HepG2 (cell line): ENCODE data around the gene ZKSCAN2. TPM values are rescaled to one million over a fixed set of nuclear protein-coding genes. Genes with fewer than 3 reads are reported as not detected.

Experiments
- ATAC-seq: fragments of 200-7000 bp; cut with Tn5 transposase; 3 replicates; pipeline ENCODE4 v1.9.1; 2020; ENCODE audit warnings: mild to moderate bottlenecking, moderate library complexity
- BruUV-seq: library from RNA; stranded (reverse); fragments of 400-500 nt; replicated peaks from 2 replicates; lab custom pipeline; 2021; lab: Mats Ljungman, UMichigan
- CTCF ChIA-PET: fragments of 300-600 bp; formaldehyde crosslinking; extraction: SDS; loops from one replicate; lab custom pipeline; 2021; ENCODE audit warnings: low total read pairs, inconsistent platforms, low intra/inter-chr PET ratio; lab: Yijun Ruan, JAX
- POLR2A ChIA-PET: fragments of 350-600 bp; sonication (Branson Sonifier 250); formaldehyde crosslinking; loops from one replicate; lab custom pipeline; 2020; ENCODE audit warnings: antibody characterized with exemption, inconsistent platforms; lab: Yijun Ruan, JAX
- DNase-seq: peaks from one replicate; pipeline ENCODE4 v3.0.0-alpha.2; 2015; ENCODE audit warnings: low spot score
- FAIRE-seq: peaks from 3 replicates; lab custom pipeline; 2011; peaks lifted over from hg19 to GRCh38; lab: Jason Lieb, UNC
- H2AFZ ChIP-seq: one replicate; pipeline ENCODE4 v1.6.1; 2011; ENCODE audit warnings: low read length, inconsistent platforms
- H3K27ac ChIP-seq: fragments of 300-600 bp; 3 replicates; pipeline ENCODE4 v1.8.0; 2011; ENCODE audit warnings: mixed run types, mild to moderate bottlenecking, mixed read lengths, low read length, inconsistent platforms; ENCODE audit not compliant: insufficient read depth; ENCODE audit errors: extremely low read length
- H3K27me3 ChIP-seq, 2 experiments: fragments of 200-600 bp in 1 of 2; 2 replicates in 1 of 2; 3 replicates in 1 of 2; pipeline versions ENCODE4 v1.6.0 to v1.8.0; 2011; ENCODE audit warnings: low read length in 2 of 2, mild to moderate bottlenecking in 2 of 2, moderate library complexity in 2 of 2, inconsistent platforms in 1 of 2; ENCODE audit not compliant: insufficient read depth in 2 of 2, control insufficient read depth in 1 of 2
- H3K36me3 ChIP-seq, 2 experiments: fragments of 200-600 bp in 1 of 2; replicated peaks in 1 of 2; 2 replicates in 1 of 2; 3 replicates in 1 of 2; pipeline versions ENCODE4 v1.5.1 to v1.8.0; 2011; ENCODE audit warnings: low read length in 2 of 2, inconsistent platforms in 1 of 2; ENCODE audit not compliant: insufficient read depth in 2 of 2, control insufficient read depth in 1 of 2
- H3K4me1 ChIP-seq: 2 replicates; pipeline ENCODE4 v1.5.1; 2012; ENCODE audit warnings: low read length, inconsistent platforms; ENCODE audit not compliant: insufficient read depth
- H3K4me2 ChIP-seq: 2 replicates; pipeline ENCODE4 v1.6.0; 2011; ENCODE audit warnings: low read depth, low read length, inconsistent platforms
- H3K4me3 ChIP-seq, 3 experiments: fragments of 200-600 bp in 1 of 3; sonication (generic), shearing (Covaris generic) in 1 of 3; replicated peaks in 1 of 3; 2 replicates each; pipeline ENCODE4 v1.5.1; 2011 to 2016; ENCODE audit warnings: low read length in 3 of 3, inconsistent platforms in 2 of 3, low read depth in 2 of 3, mild to moderate bottlenecking in 2 of 3, control low read depth in 1 of 3, mixed read lengths in 1 of 3; ENCODE audit not compliant: insufficient read depth in 1 of 3
- H3K79me2 ChIP-seq: one replicate; pipeline ENCODE4 v1.6.1; 2011; ENCODE audit warnings: low read length, inconsistent platforms; ENCODE audit not compliant: insufficient read depth
- H3K9ac ChIP-seq: 2 replicates; pipeline ENCODE4 v1.6.0; 2011; ENCODE audit warnings: mild to moderate bottlenecking, low read depth, low read length, inconsistent platforms; ENCODE audit not compliant: insufficient read depth
- H3K9me3 ChIP-seq: 2 replicates; pipeline ENCODE4 v1.5.1; 2012; ENCODE audit warnings: mild to moderate bottlenecking, low read length
- H4K20me1 ChIP-seq: 2 replicates; pipeline ENCODE4 v1.6.0; 2011; ENCODE audit warnings: inconsistent platforms, mild to moderate bottlenecking, low read length, moderate library complexity; ENCODE audit not compliant: insufficient read depth
- HDAC2 ChIP-seq: sonication (generic); formaldehyde crosslinking; IDR thresholded peaks from 2 replicates; pipeline ENCODE4 v1.4.0; 2020; ENCODE audit warnings: missing genetic modification reagents
- KDM1A ChIP-seq: IDR thresholded peaks from 2 replicates; pipeline ENCODE4 v1.6.1; 2016; ENCODE audit warnings: missing compliant biosample characterization
- MXI1 ChIP-seq: IDR thresholded peaks from 3 replicates; pipeline ENCODE4 v1.6.1; 2012; ENCODE audit warnings: low read depth, low read length, inconsistent platforms, borderline replicate concordance
- PLSCR1 ChIP-seq: sonication (generic); formaldehyde crosslinking; IDR thresholded peaks from 2 replicates; pipeline ENCODE4 v1.5.0; 2020; ENCODE audit warnings: missing genetic modification reagents, mild to moderate bottlenecking, borderline replicate concordance
- POLR2AphosphoS2 ChIP-seq: IDR thresholded peaks from 2 replicates; pipeline ENCODE4 v1.6.1; 2011; ENCODE audit warnings: low read depth, low read length, improper control_type of control experiment
- RBFOX2 ChIP-seq: fragments of 200-400 bp; formaldehyde crosslinking; IDR thresholded peaks from 2 replicates; pipeline ENCODE4 v1.6.1; 2017; ENCODE audit warnings: low read depth, mild to moderate bottlenecking, low read length
- SYNCRIP ChIP-seq: fragments of 200-400 bp; formaldehyde crosslinking; IDR thresholded peaks from 2 replicates; pipeline ENCODE4 v1.6.1; 2018; ENCODE audit warnings: mild to moderate bottlenecking, low read depth, low read length; ENCODE audit not compliant: insufficient read depth
- THYN1 ChIP-seq: sonication (generic); formaldehyde crosslinking; IDR thresholded peaks from 2 replicates; pipeline ENCODE4 v1.8.1; 2023; ENCODE audit warnings: low read depth, mild to moderate bottlenecking, moderate library complexity, missing genetic modification reagents, borderline replicate concordance
- XBP1 ChIP-seq: sonication (generic); formaldehyde crosslinking; IDR thresholded peaks from 2 replicates; pipeline ENCODE4 v1.5.0; 2020; ENCODE audit warnings: missing genetic modification reagents
- ZHX1 ChIP-seq: sonication (generic); formaldehyde crosslinking; IDR thresholded peaks from 2 replicates; pipeline ENCODE4 v1.8.1; 2022; ENCODE audit warnings: low read depth, mild to moderate bottlenecking, missing genetic modification reagents
- ZKSCAN1 ChIP-seq: fragments of 150-350 bp; IDR thresholded peaks from 2 replicates; pipeline ENCODE4 v1.6.1; 2014; ENCODE audit warnings: low read length
- ZMYM2 ChIP-seq: sonication (generic); formaldehyde crosslinking; IDR thresholded peaks from 2 replicates; pipeline ENCODE4 v1.8.0; 2022; ENCODE audit warnings: mild to moderate bottlenecking, missing genetic modification reagents
- ZNF3 ChIP-seq: IDR thresholded peaks from 2 replicates; pipeline ENCODE4 v1.7.0; 2017; ENCODE audit warnings: inconsistent platforms
- ZNF44 ChIP-seq: sonication (generic); formaldehyde crosslinking; IDR thresholded peaks from 2 replicates; pipeline ENCODE4 v1.5.1; 2020; ENCODE audit warnings: mild to moderate bottlenecking, missing genetic modification reagents
- ZNF446 ChIP-seq: sonication (generic); formaldehyde crosslinking; IDR thresholded peaks from 2 replicates; pipeline ENCODE4 v1.5.0; 2020; ENCODE audit warnings: mild to moderate bottlenecking, missing genetic modification reagents
- WGBS: methylation state at CpG from one replicate; pipeline ENCODE4 v1.1.6; 2017; ENCODE audit warnings: low lambda C conversion rate; 5-methylcytosine and 5-hydroxymethylcytosine counted together
- in situ Hi-C: cut with HindIII; loops from 2 replicates; pipeline ENCODE4 v1.10.0; 2017; ENCODE audit warnings: low pct_unique_long_range_greater_than_20kb; ENCODE audit not compliant: extremely low pct_ligation_motif_present
- intact Hi-C: fragments of 100-400 bp; cut with micrococcal nuclease; formaldehyde crosslinking; loops from one replicate; pipeline ENCODE4 v1.10.0; 2022; ENCODE audit not compliant: unreplicated experiment
- polyA plus RNA-seq, 8 experiments: library from polyadenylated mRNA; depleted of rRNA in 3 of 8; stranded (reverse) in 7 of 8; unstranded in 1 of 8; fragments of >200 nt; fragmentation: Illumina TruSeq in 4 of 8; extraction: Trizol in 4 of 8; gene quantifications; 2 replicates each; pipeline versions ENCODE4 v1.2.1 to v1.2.3, GENCODE V29; 2011 to 2016; ENCODE audit warnings: low read depth in 4 of 8, missing spikeins in 1 of 8, mixed read lengths in 1 of 8; ENCODE audit not compliant: insufficient read depth in 1 of 8
- total RNA-seq, 5 experiments: library from RNA; depleted of rRNA; stranded (reverse); fragments of >200 nt; fragmentation: Illumina TruSeq; extraction: Trizol; gene quantifications; 2 replicates each; pipeline ENCODE4 v1.2.3, GENCODE V29; 2016; ENCODE audit warnings: low read depth in 1 of 5
- TF ChIP-seq, protein P1 (sequence below): sonication (generic); formaldehyde crosslinking; IDR thresholded peaks from 2 replicates; pipeline ENCODE4 v1.4.0; 2020; ENCODE audit warnings: mild to moderate bottlenecking, missing genetic modification reagents
- TF ChIP-seq, protein P2 (sequence below): sonication (generic); formaldehyde crosslinking; IDR thresholded peaks from 2 replicates; pipeline ENCODE4 v1.4.0; 2020; ENCODE audit warnings: mild to moderate bottlenecking, missing genetic modification reagents
- TF ChIP-seq, protein P3 (sequence below): conservative IDR thresholded peaks from 2 replicates; pipeline ENCODE4 v1.6.1; 2018; ENCODE audit warnings: missing genetic modification reagents

Gene ZKSCAN2
- total and polyA plus RNA-seq, 2 of the 13 experiments (the other 11 are each of a cell fraction or from before 2014, with no cell fraction given), result 4.2 to 11.1 TPM

- Histone ChIP-seq H3K4me1 (peaks cover 54% of the 10 kb centered on the region), H3K4me3 (no peak overlapping the region), H2AFZ (no peak overlapping the region), H4K20me1 (no peaks in the 10 kb centered on the region), H3K4me2 (no peak overlapping the region), H3K9ac (no peak overlapping the region), H3K36me3 (no peaks in the 10 kb centered on the region), H3K79me2 (no peaks in the 10 kb centered on the region), H3K9me3 (no peaks in the 10 kb centered on the region), H3K27me3 (no peaks in the 10 kb centered on the region; a peak in 1 of 5 replicates), H3K27ac (no peak overlapping the region)
- DNase-seq (peak; percentile 54), ATAC-seq (peak; percentile 6; the same call in 1 of the 3 replicates), FAIRE-seq (no peak)
- BruUV-seq, result no TSS peak
- in situ Hi-C loops, result no loop called here
- ChIA-PET POLR2A (interaction anchor here (1.0 kb wide), 1 partner anchor 41 kb away, joined by 3 read pairs; no protein-coding TSS in a partner anchor), CTCF (no interaction called here)
- intact Hi-C loops, result no loop called here
- 60% methylated on average over 3 of the region's 3 CpGs for WGBS
- TF ChIP-seq ZHX1 (no peak), XBP1 (CRISPR knock-in tag) (no peak), ZKSCAN1 (0 out of 2 replicates have a peak, but pooled peaks have one; percentile 12), THYN1 (no peak), KDM1A (CRISPR knock-in tag) (peak; percentile 88), RBFOX2 (no peak), SYNCRIP (no peak), ZNF44 (CRISPR knock-in tag) (no peak), ZMYM2 (CRISPR knock-in tag) (0 out of 2 replicates have a peak, but pooled peaks have one; percentile 52), ZNF446 (CRISPR knock-in tag) (no peak), PLSCR1 (CRISPR knock-in tag) (no peak), MXI1 (no peak), POLR2AphosphoS2 (no peak), HDAC2 (CRISPR knock-in tag) (0 out of 2 replicates have a peak, but pooled peaks have one; percentile 32), ZNF3 (no peak)
- TF ChIP-seq, protein P1, sequence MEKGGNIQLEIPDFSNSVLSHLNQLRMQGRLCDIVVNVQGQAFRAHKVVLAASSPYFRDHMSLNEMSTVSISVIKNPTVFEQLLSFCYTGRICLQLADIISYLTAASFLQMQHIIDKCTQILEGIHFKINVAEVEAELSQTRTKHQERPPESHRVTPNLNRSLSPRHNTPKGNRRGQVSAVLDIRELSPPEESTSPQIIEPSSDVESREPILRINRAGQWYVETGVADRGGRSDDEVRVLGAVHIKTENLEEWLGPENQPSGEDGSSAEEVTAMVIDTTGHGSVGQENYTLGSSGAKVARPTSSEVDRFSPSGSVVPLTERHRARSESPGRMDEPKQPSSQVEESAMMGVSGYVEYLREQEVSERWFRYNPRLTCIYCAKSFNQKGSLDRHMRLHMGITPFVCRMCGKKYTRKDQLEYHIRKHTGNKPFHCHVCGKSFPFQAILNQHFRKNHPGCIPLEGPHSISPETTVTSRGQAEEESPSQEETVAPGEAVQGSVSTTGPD (CRISPR knock-in tag), result peak; percentile 92
- TF ChIP-seq, protein P2, sequence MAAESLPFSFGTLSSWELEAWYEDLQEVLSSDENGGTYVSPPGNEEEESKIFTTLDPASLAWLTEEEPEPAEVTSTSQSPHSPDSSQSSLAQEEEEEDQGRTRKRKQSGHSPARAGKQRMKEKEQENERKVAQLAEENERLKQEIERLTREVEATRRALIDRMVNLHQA, result no peak
- TF ChIP-seq, protein P3, sequence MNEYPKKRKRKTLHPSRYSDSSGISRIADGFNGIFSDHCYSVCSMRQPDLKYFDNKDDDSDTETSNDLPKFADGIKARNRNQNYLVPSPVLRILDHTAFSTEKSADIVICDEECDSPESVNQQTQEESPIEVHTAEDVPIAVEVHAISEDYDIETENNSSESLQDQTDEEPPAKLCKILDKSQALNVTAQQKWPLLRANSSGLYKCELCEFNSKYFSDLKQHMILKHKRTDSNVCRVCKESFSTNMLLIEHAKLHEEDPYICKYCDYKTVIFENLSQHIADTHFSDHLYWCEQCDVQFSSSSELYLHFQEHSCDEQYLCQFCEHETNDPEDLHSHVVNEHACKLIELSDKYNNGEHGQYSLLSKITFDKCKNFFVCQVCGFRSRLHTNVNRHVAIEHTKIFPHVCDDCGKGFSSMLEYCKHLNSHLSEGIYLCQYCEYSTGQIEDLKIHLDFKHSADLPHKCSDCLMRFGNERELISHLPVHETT (CRISPR knock-in tag), result no peak
Measured at GRCh38 chr16:25219070-25219737, 38.4 kb downstream of the ZKSCAN2 start.
